CD4-positive, alpha-beta T cell (primary cell): Measurements from ENCODE around the gene SHISA5. TPM values are rescaled to one million over a fixed set of nuclear protein-coding genes. Genes with fewer than 3 reads are reported as not detected.
A peak's percentile ranks its signal among the peaks of the same experiment; 100 is the strongest.

Experiments
- ATAC-seq: fragments of 200-7000 bp; cut with Tn5 transposase; one replicate; pipeline ENCODE4 v1.10.0; 2022; ENCODE audit warnings: mild to moderate bottlenecking; ENCODE audit not compliant: poor library complexity
- CTCF ChIA-PET: fragments of 350-600 bp; sonication (Branson Sonifier 250); formaldehyde crosslinking; loops from one replicate; lab custom pipeline; 2021; ENCODE audit warnings: antibody characterized with exemption, inconsistent platforms; lab: Charles Lee
- POLR2A ChIA-PET: fragments of 350-600 bp; sonication (Branson Sonifier 250); formaldehyde crosslinking; loops from one replicate; lab custom pipeline; 2021; ENCODE audit warnings: antibody characterized with exemption, inconsistent platforms; lab: Charles Lee
- DNase-seq, 14 experiments: peaks; one replicate each; pipeline ENCODE4 v3.0.0-alpha.2; 2013 to 2020; ENCODE audit warnings: mixed read lengths in 2 of 14
- H3K27ac ChIP-seq, 2 donors: one replicate each; pipeline versions ENCODE4 v1.5.1 to v1.7.0; 2013; ENCODE audit warnings: low read length in 2 of 2, low read depth in 1 of 2, mild to moderate bottlenecking in 1 of 2
- H3K27me3 ChIP-seq, 2 experiments: 1 replicate in 1 of 2; 2 replicates in 1 of 2; pipeline versions ENCODE4 v1.6.1 to v1.7.0; 2013; ENCODE audit warnings: low read length in 2 of 2, control low read depth in 1 of 2, mild to moderate bottlenecking in 1 of 2, moderate library complexity in 1 of 2; ENCODE audit not compliant: insufficient read depth in 2 of 2, control insufficient read depth in 1 of 2
- H3K36me3 ChIP-seq: one replicate; pipeline ENCODE4 v1.6.1; 2013; ENCODE audit warnings: low read length, control low read depth; ENCODE audit not compliant: insufficient read depth
- H3K4me1 ChIP-seq: one replicate; pipeline ENCODE4 v1.6.1; 2013; ENCODE audit warnings: low read length, control low read depth; ENCODE audit not compliant: insufficient read depth
- H3K4me3 ChIP-seq: one replicate; pipeline ENCODE4 v1.5.1; 2013; ENCODE audit warnings: mild to moderate bottlenecking, low read length, moderate library complexity
- H3K9me3 ChIP-seq, 2 experiments: 1 replicate in 1 of 2; 2 replicates in 1 of 2; pipeline versions ENCODE4 v1.6.1 to v1.7.0; 2013; ENCODE audit warnings: low read length in 2 of 2, mild to moderate bottlenecking in 2 of 2, control low read depth in 1 of 2, moderate library complexity in 1 of 2; ENCODE audit not compliant: control insufficient read depth in 1 of 2, insufficient read depth in 1 of 2
- H3K27ac Mint-ChIP-seq: one replicate; pipeline ENCODE4 v1.8.0; 2020; ENCODE audit warnings: mixed read lengths
- H3K27me3 Mint-ChIP-seq: one replicate; pipeline ENCODE4 v1.8.0; 2021; ENCODE audit warnings: mixed read lengths
- H3K36me3 Mint-ChIP-seq: one replicate; pipeline ENCODE4 v1.8.0; 2021; ENCODE audit warnings: low read depth, mixed read lengths
- H3K4me1 Mint-ChIP-seq: one replicate; pipeline ENCODE4 v1.8.0; 2021; ENCODE audit warnings: low read depth, mixed read lengths
- H3K4me3 Mint-ChIP-seq: one replicate; pipeline ENCODE4 v1.8.0; 2020; ENCODE audit warnings: mild to moderate bottlenecking, mixed read lengths
- H3K9me3 Mint-ChIP-seq: one replicate; pipeline ENCODE4 v1.8.0; 2020; ENCODE audit warnings: mixed read lengths
- CTCF ChIP-seq: fragments of 200-600 bp; IDR thresholded peaks from one replicate; pipeline ENCODE4 v1.8.0; 2022; ENCODE audit warnings: antibody characterized with exemption, mild to moderate bottlenecking
- intact Hi-C, 2 experiments: fragments of 100-400 bp; cut with DNase I in 1 of 2; cut with micrococcal nuclease in 1 of 2; formaldehyde crosslinking; loops; one replicate each; pipeline versions ENCODE4 v1.15.1 to v1.9.0; 2023 to 2025; cut with DNase I, micrococcal nuclease
- total RNA-seq, 174 experiments: library from RNA in 2 of 174; stranded (reverse) in 2 of 174; gene quantifications; one replicate each; pipeline ENCODE4 v1.2.3 and lab custom pipeline; 2021 to 2026

SHISA5 gene
- total RNA-seq, 2 experiments from 2014 or later: 102 to 109 TPM

DNA sequence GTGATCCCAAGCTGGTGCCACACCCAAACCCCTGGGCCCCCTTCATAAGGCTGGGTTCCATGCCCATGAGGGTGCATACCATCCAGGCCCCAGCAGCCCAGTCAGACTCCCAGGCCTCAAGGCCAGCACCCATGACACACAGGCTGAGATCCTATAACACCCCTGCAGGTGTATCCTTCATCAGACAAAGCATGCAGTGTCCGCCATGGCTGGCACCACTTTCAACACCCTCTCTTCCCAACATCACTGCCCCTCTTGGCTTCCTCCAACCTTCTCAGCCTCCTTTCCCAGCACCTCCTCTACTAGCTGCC, 67.5 kb downstream of the SHISA5 start:
- Mint-ChIP-seq H3K36me3 (peaks cover 27% of the 10 kb centered on the region), H3K4me3 (no peak overlapping the region), H3K27me3 (no peaks in the 10 kb centered on the region), H3K27ac (no peak overlapping the region), H3K4me1 (peaks cover 36% of the 10 kb centered on the region), H3K9me3 (no peaks in the 10 kb centered on the region)
- no peak for ATAC-seq
- Histone ChIP-seq H3K4me1 (peaks cover 40% of the 10 kb centered on the region), H3K27me3 (no peaks in the 10 kb centered on the region), H3K27ac (no peak overlapping the region), H3K9me3 (no peaks in the 10 kb centered on the region), H3K36me3 (peaks cover 17% of the 10 kb centered on the region), H3K4me3 (no peak overlapping the region)
- intact Hi-C loops: loop anchor here (1.0 to 5.0 kb wide), 9 partner anchors 35 to 654 kb away; partner anchors contain the start of gene SMARCC1 (in 1 of the 2)
- no peak for DNase-seq
- ChIA-PET CTCF (interaction anchor here (0.6 to 3.0 kb wide), 56 partner anchors 10 to 347 kb away, joined by 3 to 118 read pairs (median 5); partner anchors contain the start of genes ATRIP, CDC25A, NCKIPSD and NME6), POLR2A (interaction anchor here (0.5 to 2.2 kb wide), 13 partner anchors 10 to 162 kb away, joined by 3 to 37 read pairs (median 7); partner anchors contain the start of genes ATRIP and SHISA5)
- no peak for TF ChIP-seq CTCF

GRCh38 chr3:48435774-48436476, 68.0 kb downstream of the SHISA5 start:
- peak; percentile 100 for TF ChIP-seq CTCF
- Histone ChIP-seq H3K27me3 (no peaks in the 10 kb centered on the region), H3K9me3 (no peaks in the 10 kb centered on the region), H3K4me3 (no peak overlapping the region), H3K36me3 (peaks cover 15% of the 10 kb centered on the region), H3K4me1 (peaks cover 34% of the 10 kb centered on the region), H3K27ac (no peak overlapping the region)
- H3K36me3 Mint-ChIP-seq: peaks cover 22% of the 10 kb centered on the region
- POLR2A ChIA-PET: interaction anchor here (0.5 to 2.2 kb wide), 13 partner anchors 10 to 162 kb away, joined by 3 to 37 read pairs (median 7); partner anchors contain the start of genes ATRIP and SHISA5
- no peak overlapping the region for H3K27ac Mint-ChIP-seq
- H3K4me3 Mint-ChIP-seq: no peak overlapping the region
- CTCF ChIA-PET: interaction anchor here (0.6 to 3.0 kb wide), 60 partner anchors 11 to 639 kb away, joined by 3 to 118 read pairs (median 5); partner anchors contain the start of genes ATRIP, CDC25A, NCKIPSD and NME6
- DNase-seq: peak; percentile 78 to 93 (median 84)
- H3K9me3 Mint-ChIP-seq: no peaks in the 10 kb centered on the region
- H3K4me1 Mint-ChIP-seq: peaks cover 33% of the 10 kb centered on the region
- intact Hi-C loops: loop anchor here (1.0 to 5.0 kb wide), 9 partner anchors 35 to 654 kb away; partner anchors contain the start of gene SMARCC1 (in 1 of the 2)
- no peaks in the 10 kb centered on the region for H3K27me3 Mint-ChIP-seq
- ATAC-seq: peak; percentile 33

GRCh38 chr3:48435223-48435595, 68.8 kb downstream of the SHISA5 start:
- Mint-ChIP-seq H3K27me3 (no peaks in the 10 kb centered on the region), H3K27ac (no peak overlapping the region), H3K4me3 (no peak overlapping the region), H3K4me1 (peaks cover 33% of the 10 kb centered on the region), H3K36me3 (peaks cover 15% of the 10 kb centered on the region), H3K9me3 (no peaks in the 10 kb centered on the region)
- no peak overlapping the region for H3K27ac ChIP-seq
- ChIA-PET POLR2A (interaction anchor here (1.3 to 2.2 kb wide), 5 partner anchors 11 to 161 kb away, joined by 4 to 37 read pairs (median 11); partner anchors contain the start of genes ATRIP and SHISA5), CTCF (interaction anchor here (0.6 to 3.0 kb wide), 27 partner anchors 11 to 640 kb away, joined by 3 to 118 read pairs (median 7); partner anchors contain the start of genes ATRIP, CDC25A, NCKIPSD and PFKFB4)
- peaks cover 15% of the 10 kb centered on the region for H3K36me3 ChIP-seq
- no peak for TF ChIP-seq CTCF
- ATAC-seq (no peak), DNase-seq (no peak)
- H3K4me3 ChIP-seq: no peak overlapping the region
- H3K27me3 ChIP-seq: no peaks in the 10 kb centered on the region
- intact Hi-C loops: loop anchor here (5.0 kb wide), 4 partner anchors 42 to 653 kb away; partner anchors contain the start of gene SMARCC1 (in 1 of the 2)
- peaks cover 33% of the 10 kb centered on the region for H3K4me1 ChIP-seq
- no peaks in the 10 kb centered on the region for H3K9me3 ChIP-seq
